VCaP (cell line): ENCODE results near the gene OR52E4.

ENCODE experiments used
- H3K27ac ChIP-seq: fragments of 450-650 bp; 2 replicates; pipeline ENCODE4 v1.5.1; 2017
- TF ChIP-seq, protein P1 (sequence below): fragments of 450-650 bp; conservative IDR thresholded peaks from 2 replicates; pipeline ENCODE4 v1.5.1; 2017; ENCODE audit warnings: mild to moderate bottlenecking, moderate library complexity

OR52E4 gene

DNA sequence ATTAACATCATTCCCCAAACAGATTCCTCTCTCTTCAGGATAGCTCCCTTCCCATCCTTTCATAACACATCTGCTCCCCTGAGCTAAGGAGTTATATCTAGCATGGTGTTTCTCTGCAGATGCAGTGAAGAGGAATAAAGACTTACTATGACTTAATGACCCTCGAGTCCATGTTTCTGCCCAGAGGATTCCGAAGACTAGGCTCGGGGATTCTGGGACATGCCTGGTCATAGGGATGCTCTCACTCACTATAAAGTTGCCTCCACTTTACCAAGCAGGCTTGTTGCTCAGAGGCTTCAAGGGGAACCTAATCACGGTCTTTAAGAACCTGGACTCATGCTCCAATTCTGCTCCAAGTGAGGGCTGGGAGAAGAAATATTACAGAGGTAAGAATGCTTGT, at the start of gene OR52E4:
OR52E4 (plus strand) TSS at position 301 of the 400 bp plus-strand sequence. CDS start 3,664 bp downstream, outside the sequence.
- TF ChIP-seq, protein P1, sequence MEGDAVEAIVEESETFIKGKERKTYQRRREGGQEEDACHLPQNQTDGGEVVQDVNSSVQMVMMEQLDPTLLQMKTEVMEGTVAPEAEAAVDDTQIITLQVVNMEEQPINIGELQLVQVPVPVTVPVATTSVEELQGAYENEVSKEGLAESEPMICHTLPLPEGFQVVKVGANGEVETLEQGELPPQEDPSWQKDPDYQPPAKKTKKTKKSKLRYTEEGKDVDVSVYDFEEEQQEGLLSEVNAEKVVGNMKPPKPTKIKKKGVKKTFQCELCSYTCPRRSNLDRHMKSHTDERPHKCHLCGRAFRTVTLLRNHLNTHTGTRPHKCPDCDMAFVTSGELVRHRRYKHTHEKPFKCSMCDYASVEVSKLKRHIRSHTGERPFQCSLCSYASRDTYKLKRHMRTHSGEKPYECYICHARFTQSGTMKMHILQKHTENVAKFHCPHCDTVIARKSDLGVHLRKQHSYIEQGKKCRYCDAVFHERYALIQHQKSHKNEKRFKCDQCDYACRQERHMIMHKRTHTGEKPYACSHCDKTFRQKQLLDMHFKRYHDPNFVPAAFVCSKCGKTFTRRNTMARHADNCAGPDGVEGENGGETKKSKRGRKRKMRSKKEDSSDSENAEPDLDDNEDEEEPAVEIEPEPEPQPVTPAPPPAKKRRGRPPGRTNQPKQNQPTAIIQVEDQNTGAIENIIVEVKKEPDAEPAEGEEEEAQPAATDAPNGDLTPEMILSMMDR, result no peak
- no peak within 1 kb of the TSS for H3K27ac ChIP-seq

DNA sequence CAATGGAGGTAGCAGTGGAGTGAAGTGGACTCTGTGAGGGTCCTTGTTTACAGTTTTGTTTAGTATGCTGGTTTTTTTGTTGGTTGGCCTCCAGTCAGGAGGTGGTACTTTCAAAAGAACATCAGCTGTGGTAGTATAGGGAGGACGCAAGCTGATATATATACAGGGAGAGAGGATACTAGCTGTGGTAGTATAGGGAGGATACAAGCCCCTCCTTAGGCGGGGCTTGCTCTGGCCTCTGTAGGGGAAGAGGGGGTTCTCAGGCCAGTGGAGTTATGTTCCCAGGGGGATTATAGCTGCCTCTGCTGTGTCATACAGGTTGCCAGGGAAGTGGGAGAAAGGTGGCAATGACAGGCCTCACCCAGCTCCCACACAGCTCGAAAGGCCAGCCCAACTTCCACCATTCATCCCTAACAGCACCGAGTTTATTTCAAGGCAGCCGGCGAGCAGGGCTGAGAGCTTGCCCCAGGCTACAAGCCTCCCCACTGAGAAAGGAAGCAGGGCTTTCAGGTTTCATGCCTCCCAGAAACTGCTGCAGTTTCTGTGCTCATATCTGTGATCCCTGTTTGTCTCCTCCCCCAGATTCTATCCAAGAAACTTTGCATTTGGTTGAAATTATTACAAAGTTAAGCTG, 49.1 kb upstream of the OR52E4 start:
- TF ChIP-seq, protein P1, result no peak
- no peak overlapping the region for H3K27ac ChIP-seq

DNA sequence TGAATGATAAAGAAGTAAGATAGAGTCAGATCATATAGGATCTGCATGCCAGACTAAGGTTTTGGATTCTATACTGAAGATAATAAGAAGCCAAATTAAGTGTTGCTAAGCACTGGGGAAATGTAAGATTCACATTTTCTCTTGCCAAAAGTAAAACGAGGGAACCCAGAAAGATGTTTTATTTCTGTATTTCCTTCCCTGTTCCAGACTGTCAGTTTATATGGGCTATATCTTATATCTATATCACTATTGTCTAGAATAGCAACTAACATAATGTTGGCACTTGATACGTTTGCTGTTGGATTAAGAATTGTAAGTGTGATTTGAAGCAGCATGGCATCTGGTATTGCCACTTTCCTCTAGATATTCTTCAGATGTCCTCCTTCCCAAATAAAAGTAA, 47.0 kb upstream of the OR52E4 start:
- TF ChIP-seq, protein P1, result no peak
- no peak overlapping the region for H3K27ac ChIP-seq

- H3K27ac ChIP-seq, result no peak overlapping the region
- TF ChIP-seq, protein P1, result no peak
Measured at GRCh38 chr11:5837695-5838094, 42.7 kb upstream of the OR52E4 start.

GRCh38 chr11:5841797-5842196, 38.6 kb upstream of the OR52E4 start, which contains the start of gene OR52E6:
OR52E6 (minus strand) TSS chr11:5841897; CDS start chr11:5841897, 0 bp downstream.
- TF ChIP-seq, protein P1, result no peak
- no peak within 1 kb of the TSS for H3K27ac ChIP-seq

- TF ChIP-seq, protein P1, result no peak
- no peak overlapping the region for H3K27ac ChIP-seq
Measured at GRCh38 chr11:5846701-5847100, 33.7 kb upstream of the OR52E4 start.

- H3K27ac ChIP-seq, result no peak overlapping the region
- TF ChIP-seq, protein P1, result no peak
Measured at GRCh38 chr11:5847711-5848110, 32.7 kb upstream of the OR52E4 start.
